ENCODE measurements around the gene FAM168A.

Gene FAM168A

DNA sequence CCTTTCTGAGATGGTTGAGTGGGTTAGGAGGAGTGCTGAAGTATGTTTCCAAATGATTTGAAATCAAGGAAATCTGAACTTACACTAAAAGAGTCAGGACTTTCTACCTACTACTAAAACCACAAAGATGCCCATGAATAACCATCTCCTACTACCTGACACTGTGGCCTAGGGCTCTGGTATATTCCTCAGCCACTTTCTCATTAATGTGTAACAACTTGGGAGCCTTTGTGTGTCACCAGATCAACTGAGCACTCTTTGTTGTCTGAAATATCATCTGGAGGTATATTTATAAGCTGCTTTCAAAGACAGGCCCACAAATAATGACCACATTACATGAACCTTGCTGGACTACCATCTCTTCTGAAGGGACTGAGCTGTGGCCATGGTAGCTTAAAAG lies 177.8 kb downstream of the FAM168A start:
- no peak for DNase-seq

DNA sequence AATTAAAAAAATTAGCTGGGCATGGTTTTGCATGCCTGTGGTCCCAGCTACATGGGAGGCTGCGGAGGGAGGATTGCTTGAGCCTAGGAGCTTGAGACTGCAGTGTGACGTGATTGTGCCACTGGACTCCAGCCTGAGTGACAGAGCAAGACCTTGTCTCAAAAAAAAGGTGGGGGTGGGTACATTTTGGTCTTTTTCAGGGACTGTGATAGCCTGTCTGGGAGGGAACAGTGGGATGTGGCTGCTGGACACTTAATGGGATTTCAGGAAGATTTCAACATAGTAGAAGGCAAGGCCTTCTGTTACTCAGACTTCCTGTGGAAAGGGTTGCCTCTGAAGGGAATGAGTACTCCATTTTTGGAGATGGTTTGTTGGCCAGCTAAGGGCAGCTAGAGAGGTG lies 181.1 kb downstream of the FAM168A start:
- DNase-seq, result no peak

DNA sequence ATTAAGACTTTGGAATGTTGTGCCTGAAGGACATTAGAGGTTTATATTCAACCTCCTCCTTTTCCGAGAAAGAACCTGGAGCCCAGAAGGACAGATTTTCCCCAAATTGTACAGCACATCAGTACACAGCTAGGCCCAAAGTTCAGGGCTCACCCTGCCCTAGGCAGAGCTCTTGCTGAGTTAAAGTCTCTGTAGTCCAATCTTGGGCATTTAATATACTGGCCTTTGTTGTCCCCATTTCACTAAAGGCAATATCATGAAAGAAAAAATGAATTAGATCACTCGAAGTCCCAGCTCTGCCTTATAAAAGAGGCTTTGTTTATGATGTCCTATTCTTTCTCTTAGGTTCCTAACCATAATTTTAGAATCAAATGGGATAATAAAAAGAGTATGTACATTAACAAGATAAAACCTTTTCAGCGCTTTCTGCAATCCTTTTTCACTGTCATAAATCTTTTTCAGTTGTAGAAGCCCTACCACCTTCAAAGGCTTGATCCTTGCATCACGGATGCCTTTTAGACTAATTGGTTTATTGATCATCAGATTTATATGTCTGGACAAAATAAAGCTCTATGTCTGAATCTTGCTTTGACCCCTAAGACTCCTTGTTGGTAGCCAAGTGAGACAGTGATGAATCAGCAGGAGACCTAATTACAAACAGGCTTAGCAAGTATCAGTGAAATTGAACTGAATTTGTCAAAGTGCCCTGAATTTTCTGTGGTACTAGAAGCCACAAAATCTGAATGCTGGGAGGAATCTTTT lies 181.9 kb downstream of the FAM168A start:
- no peak for DNase-seq

DNA sequence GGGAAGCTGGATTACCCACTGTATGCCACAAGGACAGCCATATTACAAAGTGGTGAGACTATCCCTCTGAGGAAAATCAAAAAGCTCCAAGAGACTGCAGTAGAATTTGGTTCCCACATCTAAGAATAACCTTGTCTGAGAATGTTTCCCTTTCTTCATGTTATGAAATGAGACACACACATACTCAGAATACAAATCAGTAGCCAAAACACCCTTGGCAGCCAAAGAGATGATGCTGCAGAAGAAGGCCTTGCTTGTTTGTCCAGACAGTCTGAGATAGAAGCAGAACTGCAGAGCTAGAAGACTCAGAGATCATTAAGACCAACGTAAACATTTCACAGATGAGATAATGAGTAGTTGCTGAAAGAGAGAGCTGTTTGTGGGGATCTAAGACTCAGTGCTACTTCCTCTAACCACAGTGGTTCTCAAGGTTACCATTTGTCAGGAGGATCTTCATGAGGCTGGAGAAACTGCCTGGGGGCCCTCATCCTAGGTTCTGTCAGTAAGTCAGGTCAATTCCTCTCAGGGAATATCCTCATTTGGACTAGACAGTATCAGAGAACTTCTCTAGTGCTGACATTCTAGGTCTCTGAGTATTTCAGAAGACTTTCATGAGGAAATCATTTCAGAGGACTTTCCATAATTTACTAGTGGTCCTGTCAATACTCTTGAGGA lies 182.8 kb downstream of the FAM168A start:
- no peak for DNase-seq

DNA sequence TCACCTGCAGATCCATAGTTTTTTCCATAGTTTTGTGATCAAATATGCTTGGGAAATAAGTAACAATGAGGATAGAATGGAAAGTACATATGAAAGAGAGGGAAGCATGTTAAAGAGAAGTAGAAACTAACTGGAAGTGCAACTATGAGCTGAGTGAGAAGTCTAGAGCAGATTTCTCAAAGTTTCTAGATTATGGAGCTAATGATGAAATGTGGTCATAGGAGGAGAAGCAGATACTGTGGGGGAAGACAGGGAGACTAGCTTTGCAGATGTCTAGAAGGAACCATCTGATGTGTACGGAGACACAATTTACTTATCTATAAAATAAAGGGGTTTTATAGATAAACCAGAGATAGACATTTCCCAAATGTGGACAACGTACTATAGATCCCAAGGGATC lies 184.7 kb downstream of the FAM168A start:
- no peak for DNase-seq

DNA sequence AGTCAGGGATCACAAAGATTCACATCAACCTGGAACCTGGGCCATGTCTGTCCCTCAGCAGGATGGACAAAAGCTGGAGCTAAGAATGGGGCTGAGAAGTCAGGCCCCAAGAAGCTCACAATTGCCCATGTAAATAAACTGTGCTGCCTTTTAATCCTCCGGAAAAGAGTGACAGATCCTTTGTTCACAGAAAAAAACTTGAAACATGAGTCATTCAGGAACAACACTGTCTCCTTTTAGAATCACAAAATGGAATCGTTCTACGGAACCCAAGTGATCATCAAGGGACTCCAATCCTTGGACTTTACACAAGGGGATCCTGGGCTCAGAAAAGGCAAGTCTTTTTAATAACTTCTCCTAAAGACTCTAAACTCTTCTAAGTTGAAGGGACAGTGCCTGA lies 185.6 kb downstream of the FAM168A start:
- no peak for DNase-seq

DNA sequence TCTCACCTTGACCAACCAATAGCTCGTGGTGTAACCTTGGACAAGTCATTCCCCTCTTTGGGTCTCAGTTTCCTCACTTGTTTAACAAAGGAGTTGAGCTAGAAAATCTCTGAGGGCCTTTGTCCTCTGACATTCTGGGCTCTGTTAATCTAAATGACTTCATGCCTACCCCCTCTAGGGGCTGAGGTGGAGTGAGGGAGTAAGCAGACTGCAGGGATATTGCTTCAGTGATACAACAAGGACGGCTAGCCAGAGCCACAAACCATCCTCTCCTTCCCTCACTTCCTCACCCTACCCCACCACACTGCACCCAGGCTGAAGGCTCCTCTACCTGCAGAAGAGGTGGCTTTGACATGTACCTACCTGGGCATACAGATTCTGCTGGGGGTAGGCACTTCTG lies 186.9 kb downstream of the FAM168A start:
- no peak for DNase-seq

DNA sequence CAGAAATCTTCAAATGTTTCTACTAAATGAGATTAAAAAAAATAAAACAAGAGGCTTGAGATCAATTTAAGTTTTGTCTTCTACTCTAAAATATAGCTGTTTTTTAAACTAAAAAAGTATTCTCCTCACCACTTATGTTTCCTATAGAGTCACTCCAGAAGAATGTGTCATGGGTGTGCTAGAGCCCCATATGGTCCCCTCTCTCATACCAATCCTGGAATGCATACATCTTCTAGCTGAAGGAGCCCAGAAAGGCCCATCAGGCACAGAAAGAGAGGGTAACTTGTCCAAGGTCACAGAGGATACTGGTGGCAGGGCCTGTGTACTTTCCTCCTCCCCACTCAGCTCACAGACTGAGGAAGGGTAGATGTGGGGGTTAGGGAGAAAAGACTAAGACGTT lies 187.3 kb downstream of the FAM168A start:
- no peak for DNase-seq

DNA sequence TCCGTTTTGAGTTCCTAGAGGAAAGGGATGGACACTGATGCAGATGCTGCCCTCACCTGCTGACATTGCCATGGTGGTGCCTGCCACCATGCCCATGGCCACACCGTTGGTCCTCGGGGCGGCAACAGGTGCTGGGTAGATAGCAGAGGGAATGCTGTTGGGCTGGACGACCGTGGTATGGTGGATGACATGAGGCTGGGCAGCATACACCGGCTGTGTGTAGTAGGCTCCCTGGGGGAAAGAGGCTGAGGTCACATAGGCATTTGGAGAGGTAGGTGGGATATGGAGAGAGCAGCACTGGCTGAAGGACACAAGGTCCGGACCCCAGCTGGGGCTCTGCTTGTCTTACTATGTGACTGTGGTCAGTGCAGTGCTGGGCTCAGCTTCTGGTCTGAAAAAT lies 188.5 kb downstream of the FAM168A start:
- DNase-seq, result no peak

DNA sequence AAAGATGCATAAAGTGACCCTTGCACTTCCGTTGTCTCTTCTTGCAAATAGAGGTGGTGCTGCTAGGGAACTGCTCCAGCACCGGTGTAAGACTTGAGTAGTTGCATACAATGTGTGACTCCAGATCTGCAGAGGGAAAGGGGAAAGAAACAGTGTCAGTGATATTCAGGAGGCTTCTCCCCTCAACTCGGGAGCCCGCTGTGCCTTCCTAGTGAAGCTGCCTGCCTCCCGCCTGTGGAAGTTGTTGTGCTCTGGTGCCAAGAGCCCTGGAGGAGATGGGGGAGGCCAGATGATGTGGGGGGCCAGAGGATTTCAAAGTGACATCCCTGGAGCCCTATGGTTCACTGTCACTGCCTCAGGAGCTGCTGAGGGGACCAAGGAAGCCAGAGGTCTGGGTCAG lies 191.3 kb downstream of the FAM168A start:
- no peak for DNase-seq

DNA sequence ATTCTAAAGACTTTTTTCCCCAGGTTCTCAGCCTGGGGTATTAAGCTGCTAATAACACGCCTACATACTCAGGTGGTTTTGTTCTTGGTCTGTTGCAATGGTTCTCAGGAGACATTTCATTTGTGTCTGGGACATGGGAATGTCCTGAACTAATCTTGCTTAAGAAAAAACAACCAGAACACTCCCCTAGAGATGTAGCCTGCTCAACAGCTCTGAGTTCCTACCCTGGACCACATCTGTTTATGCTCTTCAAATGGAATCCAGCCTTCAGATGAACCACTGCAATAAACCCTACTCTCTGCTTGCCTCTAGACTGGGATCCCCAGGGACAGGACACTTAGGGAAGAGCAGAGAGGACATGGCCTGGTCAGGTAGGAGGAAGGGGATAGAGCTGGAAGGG lies 191.8 kb downstream of the FAM168A start:
- DNase-seq, result no peak

DNA sequence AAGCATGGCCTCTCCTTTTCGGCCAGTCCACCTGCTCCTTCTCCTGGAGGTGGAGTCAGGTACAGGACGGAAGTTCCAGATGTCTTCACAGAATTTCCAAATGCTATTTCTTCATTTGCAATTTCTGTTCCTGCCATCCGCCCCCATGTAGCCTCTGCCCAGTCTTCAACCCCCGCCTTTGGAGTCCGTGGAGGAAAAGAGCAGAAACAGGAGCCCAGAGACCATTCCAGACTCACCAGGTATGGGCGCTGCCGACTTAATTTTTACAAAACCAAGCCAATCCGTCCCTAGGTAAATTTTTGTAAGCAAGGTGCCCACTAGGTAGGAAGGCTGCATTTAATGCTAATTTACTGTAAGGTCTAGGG lies 192.8 kb downstream of the FAM168A start:
- no peak for DNase-seq

DNA sequence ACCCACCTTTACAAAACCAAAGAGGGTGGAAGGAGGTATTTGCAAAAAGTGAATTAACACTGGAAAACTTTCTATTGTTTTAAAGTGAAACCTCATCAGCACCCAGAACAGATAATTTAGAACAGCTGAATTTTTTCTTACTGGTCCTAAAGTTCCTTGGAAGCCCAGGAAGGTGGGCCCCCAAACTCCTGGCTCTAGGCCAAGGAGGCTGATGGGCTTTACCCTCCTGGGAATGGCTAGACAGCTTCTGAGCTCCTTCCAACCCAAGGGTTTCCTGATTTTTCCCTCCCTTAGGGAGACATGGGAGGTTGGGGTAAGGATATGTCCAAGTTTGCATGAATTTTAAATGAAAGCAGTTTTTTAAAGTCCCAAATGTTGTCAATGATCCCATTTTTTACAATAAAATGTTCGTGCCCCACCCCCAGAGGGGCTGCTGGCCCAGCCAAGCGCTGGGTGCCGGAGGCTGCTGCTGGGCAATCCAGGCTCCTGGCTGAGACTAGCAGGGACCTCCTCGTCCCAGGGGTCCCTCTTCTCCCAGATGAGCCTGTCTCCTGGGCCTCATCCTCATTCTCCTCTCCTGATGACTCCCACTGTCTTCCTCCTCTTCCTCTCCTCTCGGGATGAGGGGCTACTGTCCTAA lies 193.3 kb downstream of the FAM168A start:
- no peak for DNase-seq

DNA sequence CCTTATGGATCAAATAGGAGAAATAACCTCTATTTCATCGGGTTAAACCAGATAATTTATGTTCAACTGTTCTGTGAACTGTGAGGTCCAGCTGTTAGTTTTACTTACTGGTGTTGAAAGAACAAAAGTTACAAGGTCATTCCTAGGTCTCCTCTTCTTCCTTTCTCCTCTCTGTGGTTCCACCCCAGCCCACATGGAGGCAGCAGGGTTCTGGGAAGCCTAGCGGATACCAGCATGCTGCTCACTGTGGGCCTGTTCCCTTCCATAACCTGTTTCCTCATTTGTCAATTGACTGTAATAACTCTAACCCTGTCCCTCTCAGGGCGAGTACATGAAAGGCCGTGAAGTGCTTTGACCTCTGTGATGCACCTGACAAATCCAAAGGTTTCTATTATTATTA lies 193.9 kb downstream of the FAM168A start:
- DNase-seq, result peak; percentile 34

DNA sequence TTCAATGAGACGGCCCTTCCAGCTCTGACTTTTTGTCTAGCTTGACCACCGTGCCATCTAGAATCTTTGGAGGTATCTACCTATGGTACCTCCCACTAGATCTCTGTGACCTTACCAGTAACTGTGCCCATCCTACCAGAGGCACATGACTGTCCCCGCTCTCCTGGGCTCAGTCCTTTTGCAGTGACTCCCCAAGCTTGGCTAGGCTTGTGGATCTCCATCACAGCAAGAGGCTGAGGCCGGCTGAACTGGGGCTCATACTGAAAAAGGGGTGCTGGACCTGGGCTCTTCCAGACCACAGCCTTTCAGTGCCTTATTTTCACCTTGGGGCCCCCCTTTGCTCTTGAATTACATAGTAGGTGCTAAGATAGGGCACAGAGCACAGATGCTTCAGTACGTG lies 194.4 kb downstream of the FAM168A start:
- no peak for DNase-seq

DNA sequence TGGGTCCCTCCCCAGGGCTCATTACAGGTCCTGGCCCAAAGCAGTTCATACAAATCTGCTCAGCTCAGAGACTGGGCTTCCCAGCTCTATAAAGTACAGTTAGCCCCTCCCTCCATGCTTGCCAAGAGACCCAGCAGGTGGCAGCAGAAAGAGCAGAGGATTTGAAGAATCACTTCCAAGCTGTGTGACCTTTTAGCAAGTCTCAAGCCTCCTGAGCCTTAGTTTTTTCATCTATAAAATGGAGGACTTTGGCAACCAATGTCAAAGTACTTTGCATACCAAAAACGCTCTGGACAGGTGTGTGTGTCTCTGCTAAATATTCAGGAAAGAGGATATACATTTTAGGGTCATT lies 195.1 kb downstream of the FAM168A start:
- DNase-seq, result no peak

DNA sequence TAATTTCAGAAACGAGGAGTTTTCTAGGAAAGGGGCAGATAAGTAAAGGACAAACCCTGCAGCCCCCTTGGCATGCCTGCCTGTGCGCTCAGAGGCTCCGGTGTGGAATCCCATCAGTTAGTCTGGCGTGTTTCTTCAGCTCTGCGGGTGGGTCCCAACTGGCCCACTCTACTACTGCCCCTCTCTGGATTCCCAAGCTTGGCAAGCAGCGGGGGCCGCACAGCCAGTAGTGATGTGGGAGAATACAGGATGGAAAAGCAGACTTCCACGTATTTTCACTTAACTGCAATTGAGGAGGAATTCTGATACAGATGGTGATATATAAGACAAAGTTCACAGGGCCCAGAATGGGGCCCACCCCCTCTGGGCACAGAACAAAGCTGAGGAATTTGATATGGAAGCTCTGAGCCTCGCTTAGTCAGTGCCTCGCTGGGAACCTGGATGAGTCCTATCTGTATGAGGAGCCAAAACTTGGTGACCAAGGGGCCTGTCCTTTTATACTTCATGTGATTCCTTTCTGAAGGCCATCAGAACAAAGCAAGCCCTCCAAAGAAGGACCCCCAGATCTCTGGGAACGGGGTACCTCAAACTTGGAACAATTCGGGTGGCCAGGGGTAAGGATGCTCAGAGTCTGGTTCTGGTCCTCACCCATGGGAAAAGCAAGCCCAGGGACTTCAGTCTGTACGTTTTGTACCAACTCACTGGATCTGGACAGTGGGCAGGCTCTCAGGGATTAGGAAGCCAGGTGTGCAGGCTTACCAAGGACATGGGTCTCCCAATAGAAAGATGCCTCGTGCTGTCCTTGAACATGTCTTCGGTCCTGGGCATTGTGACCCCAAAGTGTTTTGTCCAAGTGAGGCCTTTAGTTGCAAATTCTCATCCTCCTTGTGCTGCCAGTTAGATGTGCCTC lies 195.7 kb downstream of the FAM168A start:
- DNase-seq, result no peak

DNA sequence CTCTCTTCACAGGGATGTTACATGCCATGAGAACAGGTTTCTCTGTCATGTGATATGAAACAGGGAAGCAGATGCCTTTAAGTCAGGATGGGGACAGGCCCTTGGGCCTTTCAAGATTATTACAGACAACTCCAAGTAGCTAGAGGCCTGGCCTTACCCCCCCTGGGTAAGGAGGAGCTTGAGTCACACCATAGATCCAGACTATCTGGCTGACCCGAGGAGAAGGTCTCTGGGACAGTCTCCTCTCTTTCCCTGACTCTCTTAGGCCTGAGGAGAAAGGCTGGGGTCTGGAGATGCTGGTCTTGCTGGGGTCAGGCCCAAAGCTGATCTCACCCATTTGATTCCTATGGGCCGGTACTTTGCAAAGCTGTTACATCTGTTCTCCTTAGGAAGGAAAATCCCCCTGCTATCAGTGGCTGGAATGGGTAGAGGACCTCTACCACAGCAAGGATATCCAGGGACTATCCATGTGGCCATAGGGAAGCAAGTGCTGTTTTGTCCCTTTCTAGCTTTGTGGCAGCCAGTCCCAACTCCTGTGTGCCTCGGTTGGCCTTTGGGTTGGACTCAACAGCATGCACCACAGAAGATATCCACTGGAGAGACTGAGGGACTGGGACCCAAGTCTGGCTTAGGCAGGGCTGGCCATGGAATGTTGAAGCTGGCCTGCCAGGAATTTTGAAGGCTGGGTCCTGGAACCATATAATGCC lies 196.5 kb downstream of the FAM168A start:
- DNase-seq, result no peak

DNA sequence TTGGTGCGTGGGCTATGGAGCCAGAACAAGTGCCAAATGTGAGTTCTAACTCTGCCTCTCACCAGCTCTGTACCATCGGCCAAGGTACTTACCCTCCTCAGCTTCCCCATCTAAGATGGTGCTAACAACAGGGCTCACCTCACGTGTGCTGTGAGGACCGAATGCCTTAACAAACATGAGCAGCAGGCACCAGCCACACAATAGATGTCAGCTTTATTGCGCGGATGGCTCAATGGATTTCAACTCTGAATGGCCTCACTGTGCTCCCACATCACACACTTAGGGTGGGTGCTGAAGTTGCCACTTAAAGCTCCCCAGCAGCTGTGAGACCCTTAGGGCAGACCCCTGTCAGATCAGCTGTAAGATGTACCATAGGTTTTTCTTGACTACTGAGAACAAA lies 197.6 kb downstream of the FAM168A start:
- no peak for DNase-seq

DNA sequence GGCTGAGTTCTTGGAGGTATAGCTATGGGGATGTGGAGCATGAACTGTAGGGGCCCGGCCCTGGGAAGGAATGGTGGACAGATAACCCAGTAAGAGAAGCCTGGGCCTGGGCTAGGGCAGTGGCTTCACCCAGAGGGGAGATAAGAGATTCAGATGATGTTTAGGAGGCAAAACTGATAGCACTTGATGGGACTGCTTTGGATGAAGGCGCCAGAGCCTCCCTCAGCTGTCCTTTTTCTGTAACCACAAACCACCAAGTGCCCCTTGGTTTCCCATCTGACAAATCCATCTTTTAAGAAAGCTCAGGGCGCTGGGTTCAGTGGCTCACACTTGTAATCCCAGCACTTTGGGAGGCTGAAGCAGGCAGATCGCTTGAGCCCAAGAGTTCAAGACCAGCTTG lies 198.3 kb downstream of the FAM168A start:
- no peak for DNase-seq

DNA sequence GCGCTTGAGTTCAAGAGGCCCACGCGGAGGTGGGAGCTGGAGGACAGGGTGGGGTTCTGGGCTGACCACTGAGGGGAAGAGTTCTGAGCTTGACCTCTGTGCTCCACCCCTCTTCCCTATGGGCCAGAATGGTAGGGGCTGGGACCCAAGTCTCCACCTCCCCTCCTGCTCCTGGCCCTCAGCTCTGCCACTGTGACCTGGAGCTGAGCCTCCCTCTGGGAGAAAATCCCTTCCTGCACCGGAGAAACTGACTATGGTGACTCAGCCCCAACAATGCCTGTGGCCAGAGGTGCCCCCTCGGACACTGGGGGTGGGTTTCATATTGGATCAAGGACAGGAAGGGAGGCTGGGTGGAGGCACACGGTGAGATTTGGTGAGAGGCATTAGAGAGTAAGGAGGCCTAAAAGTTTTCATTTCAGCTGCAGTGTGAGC lies 198.7 kb downstream of the FAM168A start:
- DNase-seq, result no peak

DNA sequence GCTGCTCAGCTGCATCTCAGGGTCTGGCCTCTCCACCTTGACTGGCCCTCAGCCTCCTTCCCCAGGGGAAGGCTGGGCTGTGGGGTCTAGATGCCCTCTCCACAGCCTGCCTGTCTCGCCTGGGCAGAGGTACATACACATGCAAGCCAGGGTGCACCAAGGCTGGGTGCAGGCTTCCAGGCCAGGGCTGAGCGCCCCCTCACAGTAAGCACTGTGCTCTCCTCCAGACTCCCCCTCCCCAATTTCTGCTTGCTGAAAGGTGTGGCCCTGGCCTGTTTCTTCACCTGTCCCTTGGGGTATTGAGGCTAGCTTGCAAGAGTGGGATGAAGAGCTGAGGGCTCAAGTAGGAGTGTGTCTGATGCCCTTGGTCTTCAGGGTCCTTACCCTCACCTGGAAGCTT lies 199.2 kb downstream of the FAM168A start:
- DNase-seq, result no peak

DNA sequence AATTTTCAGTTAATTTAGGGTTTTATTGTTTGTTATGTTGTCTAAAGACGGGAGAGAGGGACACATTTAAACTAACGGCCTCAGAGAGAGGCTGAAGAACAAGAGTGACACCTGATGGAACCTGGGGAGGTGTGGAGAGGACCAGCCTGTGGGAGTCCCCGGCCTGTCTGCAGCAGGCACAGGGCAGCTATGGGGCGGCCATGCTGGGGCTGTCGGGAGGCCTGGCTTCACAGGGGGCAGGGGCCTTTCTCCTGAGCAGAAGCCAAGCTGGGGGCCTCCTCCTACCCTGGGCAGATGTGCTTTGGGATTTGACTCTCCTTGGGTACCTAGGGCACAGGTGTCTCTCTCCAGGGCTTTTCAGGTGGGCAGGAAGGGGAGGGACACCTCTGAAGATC lies 199.8 kb downstream of the FAM168A start:
- DNase-seq, result no peak

Data from NCI-H446 treated with DMSO at 0.1 percent for 48 hours (cell line).